HS-5 (cell line): Measurements from ENCODE around the gene MGAT5.
A peak's percentile ranks its signal among the peaks of the same experiment; 100 is the strongest.

ENCODE experiments used
- DNase-seq: peaks from one replicate; pipeline ENCODE4 v3.0.0-alpha.2; 2012; ENCODE audit warnings: low read depth

Gene MGAT5

DNA sequence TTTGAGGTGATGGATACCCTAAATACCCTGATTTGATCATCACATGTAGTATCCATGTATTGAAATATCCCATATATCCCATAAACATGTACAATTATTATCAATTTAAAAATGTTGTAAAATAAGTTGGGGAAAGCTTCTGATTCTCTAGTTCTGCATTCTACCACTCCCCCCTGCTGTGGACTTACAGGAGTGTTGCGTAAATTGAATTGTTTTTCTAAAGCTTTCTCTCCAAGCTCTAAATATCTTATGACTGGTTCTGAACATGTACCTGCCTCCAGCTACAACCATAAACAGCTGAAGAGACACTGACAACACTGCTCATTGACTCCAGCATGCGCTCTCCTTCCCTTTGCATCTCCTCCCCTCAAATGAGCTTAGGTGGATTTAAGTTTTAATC, 145.2 kb downstream of the MGAT5 start:
- no peak for DNase-seq

DNA sequence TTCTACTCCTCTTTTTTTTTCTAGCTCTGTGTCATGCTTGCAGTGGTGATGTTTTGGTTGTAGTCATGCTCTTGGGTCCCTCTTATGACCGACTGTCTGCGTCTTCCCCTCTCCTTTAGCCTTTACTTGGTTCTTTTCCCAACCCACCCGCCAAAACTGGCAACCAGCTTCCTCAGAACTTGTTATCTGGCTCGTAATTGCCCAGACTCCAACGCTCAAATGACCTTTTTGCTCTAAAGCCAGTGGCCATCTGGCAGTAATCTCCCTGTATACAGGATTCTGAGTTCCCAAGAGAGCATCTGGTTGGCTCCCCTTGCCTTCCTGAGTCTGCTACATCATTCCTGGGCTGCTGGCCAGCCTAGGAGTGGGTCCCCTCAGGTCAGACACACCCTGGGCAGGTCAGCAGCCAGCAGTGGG, 147.2 kb downstream of the MGAT5 start:
- no peak for DNase-seq

DNA sequence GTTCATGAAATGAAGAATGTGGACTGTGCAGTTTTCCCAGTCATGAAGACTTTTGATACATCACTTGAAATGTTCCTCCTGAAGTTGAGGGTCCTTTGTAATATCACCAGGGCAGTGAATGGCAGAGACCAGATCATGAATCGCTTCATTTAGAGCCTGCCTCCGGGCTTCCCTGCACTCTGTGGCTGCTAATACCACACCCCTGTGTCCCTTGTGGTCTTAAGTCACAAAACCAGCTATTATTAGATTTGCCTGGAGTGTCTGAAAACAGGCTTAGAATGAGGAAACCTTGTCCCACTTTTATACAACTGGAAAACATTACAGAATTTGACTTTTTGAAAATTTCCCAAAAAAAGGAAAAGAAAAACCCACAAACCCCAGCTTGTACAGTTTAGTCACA, 147.9 kb downstream of the MGAT5 start:
- no peak for DNase-seq

DNA sequence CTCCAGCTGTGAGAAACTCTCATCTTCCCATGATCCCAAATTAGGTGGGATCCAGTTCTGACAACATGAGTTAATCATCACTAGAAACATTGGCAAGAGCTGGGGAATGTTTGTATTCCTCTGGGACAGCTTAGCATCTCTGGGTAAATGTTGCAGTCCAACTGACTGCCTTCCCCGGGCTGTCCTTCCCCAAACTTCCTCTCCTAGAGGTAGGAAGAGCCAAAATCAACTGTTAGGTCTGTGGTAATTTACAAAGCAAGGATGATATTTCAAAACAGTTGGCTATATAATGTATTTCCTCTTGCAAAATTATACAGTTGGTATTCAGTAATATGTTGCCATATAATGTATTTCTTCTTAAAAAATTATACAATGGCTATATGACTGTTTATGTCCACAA, 148.5 kb downstream of the MGAT5 start:
- DNase-seq = peak; percentile 65

DNA sequence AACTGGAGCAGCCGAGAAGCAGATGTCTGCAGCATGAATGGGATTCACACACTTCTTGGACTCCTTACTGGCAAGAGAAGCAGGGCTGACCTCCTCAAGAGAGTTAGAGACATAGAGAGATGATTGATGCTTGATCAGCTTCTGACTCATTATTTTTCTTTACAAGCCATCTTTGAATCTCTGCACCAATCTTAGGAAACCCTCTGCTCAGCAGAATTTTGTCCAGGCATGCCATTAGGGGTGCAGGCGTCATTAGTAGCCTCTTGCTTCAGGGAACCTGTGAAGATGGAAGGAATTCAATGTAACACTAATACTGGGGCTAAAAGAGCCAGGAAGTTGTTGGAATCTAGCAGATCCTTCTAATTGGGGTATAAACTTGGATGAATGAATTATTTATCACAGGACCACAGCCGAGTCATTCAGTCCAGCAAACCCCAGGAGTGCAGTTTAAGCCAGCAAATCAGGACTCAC, 151.8 kb downstream of the MGAT5 start:
- DNase-seq = no peak

DNA sequence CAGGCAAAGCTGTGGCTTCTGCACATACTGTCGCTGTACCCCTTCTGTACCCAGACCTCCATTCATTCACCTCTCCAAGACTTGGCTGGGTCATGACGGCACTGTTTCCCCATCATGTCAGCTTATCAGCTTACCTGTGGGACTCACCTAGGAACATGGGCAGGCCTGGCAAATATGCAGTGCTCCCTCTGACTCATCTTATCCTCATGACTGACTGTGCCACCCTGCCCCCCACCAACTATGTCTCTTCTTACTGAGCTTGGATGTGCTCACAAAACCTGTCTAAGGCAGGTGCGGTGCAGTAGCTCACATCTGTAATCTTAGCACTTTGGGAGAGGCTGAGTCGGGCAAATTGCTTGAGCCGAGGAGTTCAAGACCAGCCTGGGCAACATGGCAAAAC, 152.4 kb downstream of the MGAT5 start:
- no peak for DNase-seq

DNA sequence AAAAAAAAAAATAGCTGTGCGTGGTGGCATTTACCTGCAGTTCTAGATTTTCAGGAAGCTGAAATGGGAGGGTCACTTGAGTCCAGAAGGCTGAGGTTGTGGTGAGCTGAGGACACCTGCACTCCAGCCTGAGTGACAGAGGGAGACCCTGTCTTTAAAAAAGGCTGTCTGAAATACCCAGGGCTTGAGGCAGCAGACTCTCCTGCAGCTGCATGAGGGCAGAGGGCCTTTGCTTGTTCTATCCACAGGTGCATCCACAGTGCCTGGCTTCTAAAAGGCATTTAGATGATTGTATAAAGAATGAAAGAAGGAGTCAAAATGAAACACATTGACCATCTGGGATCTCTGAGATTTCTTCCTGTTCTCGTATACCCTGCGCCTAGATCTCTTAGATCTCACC, 152.9 kb downstream of the MGAT5 start:
- DNase-seq = no peak

DNA sequence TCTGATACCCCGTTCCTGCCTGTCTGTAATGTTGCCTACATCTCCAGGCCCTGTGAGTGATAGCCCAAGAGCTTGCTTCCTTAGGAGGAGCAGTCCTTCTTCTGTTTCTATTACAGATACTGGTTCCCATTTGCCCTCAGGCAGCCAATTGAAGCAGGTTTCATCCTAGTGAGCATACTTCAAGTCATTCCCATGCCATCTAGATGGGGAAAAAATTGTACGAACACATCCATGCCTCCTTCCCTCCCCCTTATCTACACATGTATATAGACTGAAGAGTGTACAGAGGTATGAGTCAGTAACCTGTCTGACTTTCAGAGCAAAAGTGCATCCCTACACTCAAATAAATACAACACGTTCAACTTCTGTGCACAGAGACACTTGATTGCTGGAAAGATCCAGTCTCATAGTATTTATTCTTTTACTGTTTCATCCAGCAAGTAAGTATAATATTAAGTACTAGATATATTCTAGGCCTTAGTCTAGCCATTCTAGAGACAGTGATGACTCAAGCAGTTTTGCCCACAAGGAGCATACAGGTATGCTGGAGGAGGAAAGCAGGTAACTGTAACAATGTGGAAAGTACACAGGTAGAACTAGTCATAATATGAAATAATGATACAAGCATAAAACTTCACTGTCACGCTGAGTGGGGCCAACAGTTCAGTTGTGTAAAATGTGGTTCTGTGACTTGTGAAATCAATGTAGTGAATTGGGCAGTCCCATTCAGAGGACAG, 153.4 kb downstream of the MGAT5 start:
- DNase-seq = no peak

DNA sequence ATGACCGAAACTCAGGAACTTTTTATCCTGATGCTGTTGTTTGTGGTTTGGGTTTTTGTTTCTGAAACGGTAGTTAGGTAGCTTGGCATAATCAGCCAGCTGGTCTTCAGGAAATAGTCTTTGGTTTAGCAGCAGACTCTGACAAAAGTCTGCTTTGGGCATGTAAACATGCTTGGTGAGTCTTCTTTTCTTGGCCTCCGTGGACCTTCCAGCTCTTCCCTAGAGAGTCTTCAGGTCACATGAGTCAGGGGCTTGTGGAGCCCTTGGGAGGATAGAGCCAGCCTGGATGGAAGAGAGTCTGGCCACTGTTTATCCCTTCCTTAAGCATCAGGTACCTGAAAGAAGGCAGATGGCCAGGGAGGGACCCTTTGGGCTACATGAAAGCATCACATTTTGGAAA, 154.5 kb downstream of the MGAT5 start:
- DNase-seq = no peak

DNA sequence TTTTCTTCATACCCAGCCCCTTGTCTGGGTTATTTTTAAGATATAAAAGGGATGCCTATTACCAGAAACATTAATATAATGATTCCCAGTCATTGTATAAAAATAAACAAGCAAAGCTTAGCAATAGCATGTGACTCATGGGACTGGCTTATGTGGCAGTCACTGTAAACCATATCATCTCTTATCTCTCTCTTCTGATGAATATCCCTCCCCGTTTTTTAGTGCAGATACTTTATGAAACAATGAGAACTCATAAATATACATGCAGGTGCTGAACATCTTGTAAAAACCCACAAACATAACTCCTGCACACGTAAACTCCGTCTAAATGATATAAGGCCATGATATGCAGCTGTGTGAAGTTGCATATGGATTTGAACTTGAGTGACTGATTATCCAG, 154.9 kb downstream of the MGAT5 start:
- DNase-seq = no peak

DNA sequence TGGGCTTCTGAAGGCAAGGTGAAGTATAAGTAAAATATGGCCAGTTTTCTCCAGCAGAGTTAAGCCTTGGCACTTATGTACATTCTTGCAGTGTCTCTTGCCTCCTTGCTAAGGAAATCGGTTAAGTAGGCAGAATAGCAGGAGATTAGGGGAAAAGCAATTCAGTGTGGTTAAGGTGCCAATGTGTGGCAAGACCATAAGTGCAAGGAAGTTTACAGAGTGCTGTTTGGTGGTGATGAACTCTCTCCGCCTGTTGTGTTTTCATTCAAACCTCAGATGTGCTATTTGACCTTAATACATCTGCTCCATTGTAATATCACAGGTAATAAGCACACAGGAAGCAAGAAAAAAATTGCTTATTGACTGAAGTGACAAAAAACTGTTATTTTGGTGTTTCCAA, 156.1 kb downstream of the MGAT5 start:
- no peak for DNase-seq

DNA sequence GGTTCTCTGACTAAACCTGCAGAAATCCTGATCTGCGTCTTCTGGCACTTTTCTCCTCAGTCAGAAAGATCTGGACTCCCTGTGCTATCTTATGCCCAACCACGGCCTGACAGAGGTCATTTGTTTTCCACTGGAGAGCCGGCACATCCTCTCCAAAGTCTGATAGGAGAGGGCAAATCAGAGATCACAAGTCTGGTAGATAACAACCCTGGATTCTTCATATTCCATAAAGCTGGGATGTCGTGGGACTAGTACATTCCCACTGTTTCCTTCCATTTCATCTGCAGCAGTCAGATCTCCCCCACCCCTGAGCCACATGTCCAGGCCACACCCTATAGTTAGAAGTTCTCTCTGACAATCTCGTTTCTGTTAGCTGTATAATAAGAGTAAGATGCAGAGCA, 157.0 kb downstream of the MGAT5 start:
- no peak for DNase-seq

DNA sequence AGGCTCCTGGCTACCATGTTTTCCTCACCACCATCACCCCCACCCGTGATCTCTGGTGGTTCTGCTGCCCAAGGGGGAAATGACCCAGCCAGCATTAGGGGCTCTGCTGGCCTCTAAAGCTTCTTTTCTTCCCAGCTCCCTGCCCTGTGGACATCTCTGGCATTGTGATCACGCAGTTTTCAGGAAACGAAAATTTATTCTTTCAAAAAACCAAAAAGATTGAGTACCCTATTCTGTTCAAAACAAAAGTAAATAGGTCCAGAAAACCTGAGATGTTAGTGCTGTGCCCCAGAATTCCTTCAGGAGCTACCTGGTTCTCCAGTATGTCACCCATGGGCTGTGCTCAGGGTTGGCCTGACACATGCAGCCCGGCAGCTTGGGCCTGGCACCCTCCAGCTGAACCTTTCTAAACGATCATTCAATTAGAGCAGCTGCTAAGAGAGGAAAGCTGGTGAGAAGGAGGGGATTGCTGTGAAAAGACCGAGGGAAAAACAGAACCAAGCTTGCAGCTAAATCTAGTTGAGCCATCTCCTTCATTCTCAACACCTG, 157.5 kb downstream of the MGAT5 start:
- DNase-seq = no peak

DNA sequence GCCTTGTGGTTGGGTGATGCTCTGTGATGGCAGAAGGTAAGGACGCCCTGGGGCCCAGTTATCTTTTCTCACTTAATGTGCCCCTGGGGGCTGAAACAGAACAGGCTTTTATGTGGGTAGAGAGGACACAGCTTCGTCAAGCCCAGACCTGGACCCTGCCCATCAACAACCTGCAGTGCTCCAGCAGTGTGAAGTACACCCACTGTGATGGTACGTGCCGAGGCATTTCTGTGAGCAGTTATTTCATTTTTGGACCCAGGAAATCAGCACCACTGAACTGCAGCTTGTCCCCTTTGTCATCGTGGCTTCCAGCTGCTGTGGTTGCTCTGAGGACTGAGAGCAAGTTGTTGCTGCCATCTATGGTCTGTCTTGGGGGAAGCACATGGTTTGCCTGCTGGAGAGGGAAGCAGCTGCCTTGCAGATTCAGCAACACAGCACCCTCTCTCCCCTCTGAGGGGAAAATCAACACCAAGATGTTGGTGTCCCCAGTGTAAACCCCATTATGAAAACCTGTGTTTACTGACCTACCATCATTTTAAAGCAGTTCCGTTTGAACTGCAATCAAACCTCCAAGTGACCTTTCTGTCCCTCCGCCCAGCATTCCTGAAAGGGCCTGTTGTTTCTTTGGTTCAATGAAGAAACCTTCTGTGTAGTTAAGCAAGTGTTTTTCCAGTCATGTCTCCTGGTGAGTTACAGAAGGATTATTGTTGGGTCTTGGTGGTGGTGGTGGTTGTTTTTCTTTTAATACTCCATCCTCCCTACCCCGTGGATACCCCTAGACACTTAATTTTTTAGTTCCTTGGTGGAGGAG, 158.2 kb downstream of the MGAT5 start:
- DNase-seq = no peak

DNA sequence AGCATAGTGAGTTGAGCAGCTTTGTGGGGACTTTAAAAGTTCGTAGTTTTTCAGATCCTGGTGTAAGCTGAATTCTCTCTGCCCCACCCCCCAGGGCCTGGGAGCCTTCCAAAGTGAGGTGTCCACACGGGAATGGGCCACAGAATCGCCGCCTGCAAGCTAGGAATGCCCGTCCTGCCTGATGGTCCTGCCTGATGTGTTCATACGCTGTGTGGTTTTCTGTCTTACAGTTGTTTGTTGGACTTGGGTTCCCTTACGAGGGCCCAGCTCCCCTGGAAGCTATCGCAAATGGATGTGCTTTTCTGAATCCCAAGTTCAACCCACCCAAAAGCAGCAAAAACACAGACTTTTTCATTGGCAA, 158.7 kb downstream of the MGAT5 start:
- no peak for DNase-seq

DNA sequence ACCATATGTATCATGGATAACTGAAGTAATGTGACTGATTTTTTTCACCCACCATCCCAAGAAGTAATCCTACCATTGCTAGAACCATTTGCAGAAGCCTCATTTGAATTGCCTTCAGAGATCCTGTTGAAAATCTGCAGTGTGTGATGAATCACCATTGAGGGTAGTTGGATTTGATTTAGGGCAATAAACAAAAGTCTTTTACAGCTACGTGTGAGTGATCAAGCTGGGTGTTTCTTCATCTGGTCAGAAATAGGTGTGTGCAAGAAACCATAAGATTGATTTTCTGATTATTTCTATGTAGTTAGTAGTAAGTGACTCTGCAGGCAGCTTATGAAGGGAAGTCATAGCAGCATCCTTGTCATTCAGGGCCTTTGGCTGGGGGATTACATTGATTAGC, 159.6 kb downstream of the MGAT5 start:
- no peak for DNase-seq

DNA sequence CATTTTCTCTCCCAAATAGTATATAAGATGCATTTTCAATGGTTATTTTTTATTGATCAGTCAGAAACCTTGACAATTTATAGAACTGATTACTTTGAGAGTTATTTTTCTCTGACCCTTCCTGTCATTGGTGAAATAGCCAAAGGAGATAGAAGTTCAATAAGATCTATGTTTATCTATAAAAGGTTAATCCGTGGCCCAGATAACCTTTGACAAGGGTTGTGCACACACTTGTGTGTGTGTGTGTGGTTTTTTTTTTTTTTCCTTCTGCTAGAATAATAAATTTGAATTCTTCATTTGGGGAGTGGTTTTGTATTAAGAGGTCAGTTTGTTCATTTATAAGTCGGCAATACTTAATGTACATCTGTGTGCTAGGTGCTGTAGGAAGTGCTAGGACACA, 160.0 kb downstream of the MGAT5 start:
- no peak for DNase-seq

DNA sequence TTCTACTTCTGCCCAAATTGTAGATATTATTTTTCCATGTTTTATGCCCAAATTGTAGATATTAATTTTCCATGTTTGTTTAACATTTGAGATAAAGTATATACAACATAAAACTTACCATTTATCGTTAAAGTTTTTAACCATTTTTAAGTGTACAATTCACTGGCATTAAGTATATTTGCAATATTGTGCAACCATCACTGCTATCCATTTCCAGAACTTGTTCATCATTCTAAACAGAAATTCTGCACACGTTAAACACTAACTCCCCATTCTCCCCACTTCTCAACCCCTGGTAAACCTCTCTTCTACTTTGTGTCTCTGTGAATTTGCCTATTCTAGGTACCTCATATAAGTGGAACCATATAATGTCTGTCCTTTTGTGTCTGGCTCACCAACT, 162.1 kb downstream of the MGAT5 start:
- no peak for DNase-seq

DNA sequence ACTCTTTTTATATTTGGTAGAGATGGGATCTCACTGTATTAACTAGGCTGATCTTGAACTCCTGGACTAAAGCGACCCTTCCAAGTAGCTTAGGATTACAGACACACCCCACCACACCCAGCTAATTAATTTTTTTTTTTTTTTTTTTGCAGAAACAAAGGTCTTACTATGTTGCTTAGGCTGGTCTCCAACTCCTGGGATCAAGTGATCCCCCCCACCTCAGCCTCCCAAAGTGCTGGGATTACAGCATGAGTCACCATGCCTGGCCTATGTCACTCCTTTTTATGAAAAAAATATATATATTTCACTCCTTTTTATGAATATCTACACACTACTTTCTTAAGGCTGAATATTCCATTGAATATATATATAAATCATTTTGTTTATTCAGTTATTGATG, 162.8 kb downstream of the MGAT5 start:
- DNase-seq = no peak

DNA sequence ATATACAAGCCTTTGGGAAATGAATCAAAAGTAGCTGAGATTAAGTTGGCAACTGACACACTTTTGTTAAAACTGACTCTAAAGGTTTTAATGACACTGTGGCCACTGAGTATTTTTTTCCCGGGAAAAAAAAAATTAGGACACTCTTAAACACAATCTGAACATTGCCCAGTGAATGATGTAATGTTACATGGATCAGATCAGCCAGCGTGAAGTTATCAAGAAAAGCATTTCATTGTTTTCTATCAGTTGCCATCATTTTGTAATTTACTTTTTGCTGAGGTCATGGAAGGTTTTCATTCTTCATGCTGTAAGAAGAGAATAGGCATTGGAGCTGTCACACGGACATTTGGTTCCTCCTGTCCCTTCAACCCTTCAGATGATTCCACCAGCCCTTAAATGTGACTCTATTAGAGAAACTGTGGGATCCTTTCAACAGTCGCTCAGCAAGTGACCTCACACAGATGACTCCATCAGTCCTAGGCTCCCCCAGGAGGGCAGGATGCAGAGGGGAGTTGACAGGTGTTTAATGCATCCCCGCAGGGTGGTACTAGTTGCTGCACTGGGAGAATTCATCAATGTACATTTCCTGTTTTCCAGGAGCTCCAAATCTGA, 164.2 kb downstream of the MGAT5 start:
- DNase-seq = no peak

DNA sequence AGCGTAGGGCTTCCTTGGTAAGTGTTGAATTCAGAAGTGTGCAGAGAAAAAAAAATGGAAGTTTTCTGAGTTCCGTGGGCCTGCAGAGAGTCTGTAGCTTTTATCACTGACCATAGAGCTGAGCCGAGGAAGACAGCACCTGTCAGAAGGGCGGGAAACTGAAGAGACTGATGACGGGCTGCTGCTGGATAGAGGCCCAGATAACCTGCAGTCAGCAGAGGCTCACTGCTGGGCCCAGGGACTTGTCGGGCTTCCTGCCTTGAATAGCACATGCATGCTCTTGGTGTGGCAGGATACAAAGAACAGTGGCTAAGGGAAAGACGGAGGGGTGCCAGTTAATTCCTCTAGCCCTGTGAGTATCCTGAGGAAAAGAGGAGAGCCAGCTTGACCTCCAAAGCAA, 166.4 kb downstream of the MGAT5 start:
- DNase-seq = no peak

DNA sequence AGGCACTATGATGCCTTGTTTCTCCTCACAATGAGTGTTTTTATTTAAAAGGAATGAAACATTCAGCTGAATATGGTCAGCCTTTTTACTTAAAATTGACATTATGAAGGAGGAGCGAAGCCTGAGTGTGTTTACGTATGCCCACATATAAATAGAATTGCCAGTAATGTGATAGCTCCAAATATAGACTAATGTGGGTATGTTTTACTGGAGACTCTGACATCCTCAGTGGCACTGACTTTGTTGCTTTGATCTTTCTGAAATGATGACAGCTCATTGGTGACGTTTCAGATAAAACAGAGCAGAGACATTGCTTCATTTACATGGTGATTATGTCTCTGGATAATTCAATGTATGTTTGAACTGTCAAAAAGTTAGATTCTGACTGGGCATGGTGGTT, 167.0 kb downstream of the MGAT5 start:
- DNase-seq = no peak
